RWPE1 (cell line): ENCODE data around the gene PDPN.
"Not testable (repeated sequence)": the region's sequence is repeated elsewhere in the genome, so short reads cannot be mapped to it uniquely, and the experiment has no call there.

Experiments
- CTCF ChIA-PET: fragments of 350-600 bp; sonication (Branson Sonifier 250); formaldehyde crosslinking; extraction: SDS; loops from one replicate; lab custom pipeline; 2021; lab: Yijun Ruan, JAX
- POLR2A ChIA-PET: fragments of 400-600 bp; formaldehyde crosslinking; extraction: SDS; loops from one replicate; lab custom pipeline; 2020; ENCODE audit warnings: antibody characterized with exemption; ENCODE audit not compliant: low non-redundant PET; lab: Yijun Ruan, JAX
- DNase-seq: peaks from one replicate; pipeline ENCODE4 v3.0.0; 2012; ENCODE audit warnings: low spot score
- H3K27ac ChIP-seq: fragments of 450-650 bp; 2 replicates; pipeline ENCODE4 v1.5.1; 2017
- TF ChIP-seq, protein P1 (sequence below): fragments of 450-650 bp; conservative IDR thresholded peaks from 2 replicates; pipeline ENCODE4 v1.5.1; 2017; ENCODE audit warnings: low read depth, mild to moderate bottlenecking

PDPN gene

DNA sequence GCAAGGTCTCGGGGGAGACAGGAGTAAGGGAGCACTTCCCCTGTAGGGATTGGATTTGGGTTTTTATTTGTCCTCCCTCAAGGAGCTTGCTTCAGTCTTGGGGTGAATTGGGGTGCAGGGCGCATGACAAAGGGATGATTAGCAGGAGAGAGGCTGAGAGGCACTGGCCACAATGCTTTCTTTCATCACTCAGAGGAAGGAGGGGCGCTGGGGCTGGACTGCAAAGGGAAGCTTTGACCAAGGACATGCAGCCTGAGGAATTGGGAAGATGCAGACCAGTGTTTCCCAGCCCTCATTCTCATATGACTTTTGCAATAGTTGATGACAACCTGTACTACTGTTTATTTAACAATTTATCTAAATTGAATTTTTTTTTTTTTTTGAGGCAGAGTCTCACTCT is 34.1 kb upstream of the PDPN start:
- ChIA-PET POLR2A (no interaction called here), CTCF (interaction anchor here (0.7 kb wide), 1 partner anchor 151 kb away, joined by 3 read pairs; no protein-coding TSS in a partner anchor)

DNA sequence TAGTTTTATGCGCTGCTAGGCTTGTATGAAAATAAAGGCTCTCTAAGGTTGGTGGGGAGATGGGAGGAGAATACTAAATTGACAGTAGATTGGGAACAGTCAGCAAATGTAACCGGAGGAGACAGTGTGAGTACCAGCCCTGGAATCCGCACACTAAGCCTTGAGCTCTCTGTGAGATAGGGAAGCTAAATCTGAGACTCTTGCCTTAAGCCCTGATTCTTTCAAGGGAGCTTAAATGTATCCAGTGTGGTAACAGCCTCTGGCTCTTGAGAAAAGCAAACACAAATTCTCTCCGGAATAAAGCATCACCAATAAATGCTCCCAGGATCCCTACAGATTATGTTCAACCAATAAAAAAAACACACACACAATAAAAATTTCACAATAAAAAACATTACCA is 33.0 kb upstream of the PDPN start:
- DNase-seq: no peak
- CTCF ChIA-PET: no interaction called here
- POLR2A ChIA-PET: no interaction called here
- no peak overlapping the region for H3K27ac ChIP-seq
- TF ChIP-seq, protein P1, sequence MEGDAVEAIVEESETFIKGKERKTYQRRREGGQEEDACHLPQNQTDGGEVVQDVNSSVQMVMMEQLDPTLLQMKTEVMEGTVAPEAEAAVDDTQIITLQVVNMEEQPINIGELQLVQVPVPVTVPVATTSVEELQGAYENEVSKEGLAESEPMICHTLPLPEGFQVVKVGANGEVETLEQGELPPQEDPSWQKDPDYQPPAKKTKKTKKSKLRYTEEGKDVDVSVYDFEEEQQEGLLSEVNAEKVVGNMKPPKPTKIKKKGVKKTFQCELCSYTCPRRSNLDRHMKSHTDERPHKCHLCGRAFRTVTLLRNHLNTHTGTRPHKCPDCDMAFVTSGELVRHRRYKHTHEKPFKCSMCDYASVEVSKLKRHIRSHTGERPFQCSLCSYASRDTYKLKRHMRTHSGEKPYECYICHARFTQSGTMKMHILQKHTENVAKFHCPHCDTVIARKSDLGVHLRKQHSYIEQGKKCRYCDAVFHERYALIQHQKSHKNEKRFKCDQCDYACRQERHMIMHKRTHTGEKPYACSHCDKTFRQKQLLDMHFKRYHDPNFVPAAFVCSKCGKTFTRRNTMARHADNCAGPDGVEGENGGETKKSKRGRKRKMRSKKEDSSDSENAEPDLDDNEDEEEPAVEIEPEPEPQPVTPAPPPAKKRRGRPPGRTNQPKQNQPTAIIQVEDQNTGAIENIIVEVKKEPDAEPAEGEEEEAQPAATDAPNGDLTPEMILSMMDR: no peak

More for the DNA sequence above, 34.1 kb upstream of the PDPN start:
- DNase-seq: no peak
- TF ChIP-seq, protein P1: no peak
- H3K27ac ChIP-seq: no peak overlapping the region

GRCh38 chr1:13554798-13555197 is 28.8 kb upstream of the PDPN start:
- ChIA-PET POLR2A (no interaction called here), CTCF (interaction anchor here (0.6 kb wide), 1 partner anchor 259 kb away, joined by 5 read pairs; no protein-coding TSS in a partner anchor)
- H3K27ac ChIP-seq: no peak overlapping the region
- no peak for DNase-seq
- TF ChIP-seq, protein P1: no peak

DNA sequence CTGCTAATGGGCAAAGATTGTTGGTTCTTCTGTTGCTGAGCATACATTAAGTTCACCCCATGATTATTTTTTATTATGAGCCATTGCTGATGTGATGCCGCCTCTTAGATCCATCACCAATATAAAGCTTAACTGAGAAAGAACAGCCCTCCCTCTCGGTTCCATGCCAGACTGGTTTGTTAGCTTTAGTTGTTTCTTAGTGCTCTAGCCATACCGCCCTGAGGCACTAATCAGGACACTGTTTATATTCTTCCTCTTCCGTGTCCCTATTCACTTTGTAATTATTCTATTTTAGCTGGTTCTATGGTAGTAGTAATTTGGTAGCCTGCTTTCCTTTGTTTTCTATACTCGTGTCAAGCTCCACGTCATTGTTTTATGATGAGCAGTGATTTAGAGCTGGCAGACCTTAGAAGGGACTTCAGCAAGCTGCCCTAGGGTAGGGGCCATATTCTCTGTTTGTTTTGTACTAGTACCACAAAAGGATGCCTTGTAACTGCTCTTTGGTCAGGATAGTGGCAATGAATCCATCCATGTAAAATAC is 27.3 kb upstream of the PDPN start:
- TF ChIP-seq, protein P1: no peak
- ChIA-PET CTCF (interaction anchor here (0.6 kb wide), 1 partner anchor 15 kb away, joined by 3 read pairs; no protein-coding TSS in a partner anchor), POLR2A (no interaction called here)
- H3K27ac ChIP-seq: no peak overlapping the region
- no peak for DNase-seq

- ChIA-PET POLR2A (no interaction called here), CTCF (no interaction called here)
- no peak overlapping the region for H3K27ac ChIP-seq
- no peak for DNase-seq
- TF ChIP-seq, protein P1: no peak
Measured at GRCh38 chr1:13560541-13560940, 23.1 kb upstream of the PDPN start.

- CTCF ChIA-PET: interaction anchor here (0.5 kb wide), 1 partner anchor 50 kb away, joined by 4 read pairs; no protein-coding TSS in a partner anchor
- POLR2A ChIA-PET, H3K27ac ChIP-seq, DNase-seq: not testable (repeated sequence)
Measured at GRCh38 chr1:13562981-13563380, 20.7 kb upstream of the PDPN start.

- TF ChIP-seq, protein P1: no peak
- CTCF ChIA-PET: no interaction called here
- POLR2A ChIA-PET: no interaction called here
- DNase-seq: no peak
- H3K27ac ChIP-seq: no peak overlapping the region
Measured at GRCh38 chr1:13564073-13564472, 19.6 kb upstream of the PDPN start.

- H3K27ac ChIP-seq, POLR2A ChIA-PET: not testable (repeated sequence)
Measured at GRCh38 chr1:13570435-13570834, 13.2 kb upstream of the PDPN start.

More at GRCh38 chr1:13570435-13570834, 13.2 kb upstream of the PDPN start:
- CTCF ChIA-PET: interaction anchor here (0.5 kb wide), 1 partner anchor 48 kb away, joined by 3 read pairs; no protein-coding TSS in a partner anchor
- DNase-seq: not testable (repeated sequence)
